Panc1 (cell line): ENCODE data around the gene GARIN5B. TPM values are rescaled to one million over a fixed set of nuclear protein-coding genes. Genes with fewer than 3 reads are reported as not detected.

ENCODE experiments used
- ATAC-seq: fragments of 200-7000 bp; cut with Tn5 transposase; 2 replicates; pipeline ENCODE4 v1.9.1; 2020; ENCODE audit warnings: mild to moderate bottlenecking, moderate library complexity
- BruUV-seq: library from RNA; stranded (reverse); fragments of 400-500 nt; replicated peaks from 2 replicates; lab custom pipeline; 2021; lab: Mats Ljungman, UMichigan
- CTCF ChIA-PET: fragments of 300-600 bp; sonication (Branson Sonifier 250); formaldehyde crosslinking; loops from one replicate; lab custom pipeline; 2022; ENCODE audit warnings: antibody characterized with exemption; lab: Charles Lee
- POLR2A ChIA-PET: fragments of 300-600 bp; sonication (Branson Sonifier 250); formaldehyde crosslinking; loops from one replicate; lab custom pipeline; 2022; ENCODE audit warnings: antibody characterized with exemption; lab: Charles Lee
- DNase-seq: peaks from one replicate; pipeline ENCODE4 v3.0.0-alpha.2; 2010; ENCODE audit warnings: low read depth, low spot score
- H3K27ac ChIP-seq: 2 replicates; pipeline ENCODE4 v1.5.1; 2011; ENCODE audit warnings: mild to moderate bottlenecking, low read length, inconsistent platforms
- H3K27me3 ChIP-seq: fragments of 200-500 bp; sonication (Bioruptor generic); 2 replicates; pipeline ENCODE4 v1.6.0; 2014; ENCODE audit warnings: low read length, inconsistent platforms; ENCODE audit not compliant: control insufficient read depth, insufficient read depth
- H3K36me3 ChIP-seq: fragments of 200-500 bp; sonication (Bioruptor generic); 2 replicates; pipeline ENCODE4 v1.5.1; 2014; ENCODE audit warnings: inconsistent platforms, mild to moderate bottlenecking, low read length, moderate library complexity; ENCODE audit not compliant: control insufficient read depth, insufficient read depth
- H3K4me1 ChIP-seq: 2 replicates; pipeline ENCODE4 v1.5.1; 2011; ENCODE audit warnings: inconsistent platforms, mild to moderate bottlenecking, low read length, moderate library complexity; ENCODE audit not compliant: control insufficient read depth, insufficient read depth
- H3K4me3 ChIP-seq, 2 experiments: 2 replicates each; pipeline ENCODE4 v1.5.1; 2011 to 2012; ENCODE audit warnings: low read depth in 2 of 2, low read length in 2 of 2, mild to moderate bottlenecking in 2 of 2, inconsistent platforms in 1 of 2, moderate library complexity in 1 of 2
- H3K9me3 ChIP-seq: fragments of 200-500 bp; sonication (Bioruptor generic); 2 replicates; pipeline ENCODE4 v1.5.1; 2014; ENCODE audit warnings: low read depth, mild to moderate bottlenecking, inconsistent platforms, low read length, moderate library complexity; ENCODE audit not compliant: control insufficient read depth, insufficient read depth
- POLR2AphosphoS5 ChIP-seq: IDR thresholded peaks from 2 replicates; pipeline ENCODE4 v1.6.1; 2012; ENCODE audit warnings: mild to moderate bottlenecking, low read depth, low read length, moderate library complexity
- SIN3A ChIP-seq: IDR thresholded peaks from 2 replicates; pipeline ENCODE4 v1.6.1; 2012; ENCODE audit warnings: low read depth, mild to moderate bottlenecking, low read length, moderate library complexity, borderline replicate concordance; ENCODE audit not compliant: insufficient read depth
- TCF7L2 ChIP-seq: IDR thresholded peaks from 2 replicates; pipeline ENCODE4 v1.6.1; 2011; ENCODE audit warnings: mild to moderate bottlenecking, low read depth, low read length, inconsistent platforms
- in situ Hi-C: cut with HindIII; loops from 2 replicates; pipeline ENCODE4 v1.10.0; 2016; ENCODE audit warnings: low sequenced_read_pairs, low pct_unique_long_range_greater_than_20kb
- intact Hi-C: fragments of 100-400 bp; cut with micrococcal nuclease; formaldehyde crosslinking; loops from one replicate; pipeline ENCODE4 v1.10.0; 2022; ENCODE audit not compliant: unreplicated experiment
- total RNA-seq: library from RNA; stranded (reverse); gene quantifications from one replicate; pipeline ENCODE4 v1.2.1, GENCODE V29; 2021; ENCODE audit not compliant: unreplicated experiment
- TF ChIP-seq, protein P1 (sequence below), 2 experiments: IDR thresholded peaks; 2 replicates each; pipeline ENCODE4 v1.6.1; 2011 to 2012; ENCODE audit warnings: low read depth in 2 of 2, control low read depth in 1 of 2, low read length in 1 of 2, mild to moderate bottlenecking in 1 of 2, moderate library complexity in 1 of 2; ENCODE audit not compliant: insufficient read depth in 1 of 2
- TF ChIP-seq, protein P2 (sequence below): fragments of 450-650 bp; IDR thresholded peaks from 2 replicates; pipeline ENCODE4 v1.5.1; 2017; ENCODE audit warnings: mild to moderate bottlenecking

Gene GARIN5B
- total RNA-seq, 1 experiment from 2014 or later, result not detected

DNA sequence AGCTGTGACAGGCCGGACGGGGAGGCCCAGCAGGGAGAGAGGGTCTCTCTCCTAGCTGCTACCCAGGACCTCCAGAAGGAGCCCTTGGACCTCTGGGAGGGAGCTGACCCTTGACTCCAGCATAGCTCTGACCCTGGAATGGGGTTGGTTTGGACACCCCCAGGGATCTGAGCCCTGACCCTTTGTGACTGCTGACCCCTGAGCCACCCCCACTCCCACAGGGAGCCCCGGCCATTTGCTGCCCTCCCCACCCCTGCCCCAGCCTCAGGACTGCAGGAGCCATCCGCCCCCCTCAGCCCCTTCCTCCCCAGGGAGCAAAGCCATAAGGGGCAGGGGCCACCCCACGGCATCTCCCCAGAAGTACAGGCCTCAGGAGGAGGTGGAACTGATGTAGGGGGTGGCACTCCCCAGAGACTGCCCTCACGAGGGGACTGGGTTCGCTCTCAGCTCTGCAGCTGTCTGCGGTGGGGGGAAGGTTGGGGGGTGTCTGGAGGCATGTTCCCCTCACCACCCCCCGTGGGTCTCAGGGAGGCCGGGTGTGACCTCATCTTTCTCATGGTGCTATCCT lies 15.5 kb downstream of the GARIN5B start:
- Histone ChIP-seq H3K4me3 (no peak overlapping the region), H3K27me3 (no peaks in the 10 kb centered on the region), H3K4me1 (peaks cover 11% of the 10 kb centered on the region), H3K36me3 (no peaks in the 10 kb centered on the region), H3K27ac (no peak overlapping the region), H3K9me3 (no peaks in the 10 kb centered on the region)
- in situ Hi-C loops, result no loop called here
- intact Hi-C loops, result no loop called here
- BruUV-seq, result no TSS peak
- TF ChIP-seq SIN3A, result no peak
- no peak for TF ChIP-seq POLR2AphosphoS5
- TF ChIP-seq, protein P1, sequence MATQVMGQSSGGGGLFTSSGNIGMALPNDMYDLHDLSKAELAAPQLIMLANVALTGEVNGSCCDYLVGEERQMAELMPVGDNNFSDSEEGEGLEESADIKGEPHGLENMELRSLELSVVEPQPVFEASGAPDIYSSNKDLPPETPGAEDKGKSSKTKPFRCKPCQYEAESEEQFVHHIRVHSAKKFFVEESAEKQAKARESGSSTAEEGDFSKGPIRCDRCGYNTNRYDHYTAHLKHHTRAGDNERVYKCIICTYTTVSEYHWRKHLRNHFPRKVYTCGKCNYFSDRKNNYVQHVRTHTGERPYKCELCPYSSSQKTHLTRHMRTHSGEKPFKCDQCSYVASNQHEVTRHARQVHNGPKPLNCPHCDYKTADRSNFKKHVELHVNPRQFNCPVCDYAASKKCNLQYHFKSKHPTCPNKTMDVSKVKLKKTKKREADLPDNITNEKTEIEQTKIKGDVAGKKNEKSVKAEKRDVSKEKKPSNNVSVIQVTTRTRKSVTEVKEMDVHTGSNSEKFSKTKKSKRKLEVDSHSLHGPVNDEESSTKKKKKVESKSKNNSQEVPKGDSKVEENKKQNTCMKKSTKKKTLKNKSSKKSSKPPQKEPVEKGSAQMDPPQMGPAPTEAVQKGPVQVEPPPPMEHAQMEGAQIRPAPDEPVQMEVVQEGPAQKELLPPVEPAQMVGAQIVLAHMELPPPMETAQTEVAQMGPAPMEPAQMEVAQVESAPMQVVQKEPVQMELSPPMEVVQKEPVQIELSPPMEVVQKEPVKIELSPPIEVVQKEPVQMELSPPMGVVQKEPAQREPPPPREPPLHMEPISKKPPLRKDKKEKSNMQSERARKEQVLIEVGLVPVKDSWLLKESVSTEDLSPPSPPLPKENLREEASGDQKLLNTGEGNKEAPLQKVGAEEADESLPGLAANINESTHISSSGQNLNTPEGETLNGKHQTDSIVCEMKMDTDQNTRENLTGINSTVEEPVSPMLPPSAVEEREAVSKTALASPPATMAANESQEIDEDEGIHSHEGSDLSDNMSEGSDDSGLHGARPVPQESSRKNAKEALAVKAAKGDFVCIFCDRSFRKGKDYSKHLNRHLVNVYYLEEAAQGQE (IDR thresholded peaks at IDR 0.05; ENCODE audit: insufficient read depth in 1 of 2, low read depth in 2 of 2, low read length in 1 of 2), result no peak
- TF ChIP-seq, protein P2, sequence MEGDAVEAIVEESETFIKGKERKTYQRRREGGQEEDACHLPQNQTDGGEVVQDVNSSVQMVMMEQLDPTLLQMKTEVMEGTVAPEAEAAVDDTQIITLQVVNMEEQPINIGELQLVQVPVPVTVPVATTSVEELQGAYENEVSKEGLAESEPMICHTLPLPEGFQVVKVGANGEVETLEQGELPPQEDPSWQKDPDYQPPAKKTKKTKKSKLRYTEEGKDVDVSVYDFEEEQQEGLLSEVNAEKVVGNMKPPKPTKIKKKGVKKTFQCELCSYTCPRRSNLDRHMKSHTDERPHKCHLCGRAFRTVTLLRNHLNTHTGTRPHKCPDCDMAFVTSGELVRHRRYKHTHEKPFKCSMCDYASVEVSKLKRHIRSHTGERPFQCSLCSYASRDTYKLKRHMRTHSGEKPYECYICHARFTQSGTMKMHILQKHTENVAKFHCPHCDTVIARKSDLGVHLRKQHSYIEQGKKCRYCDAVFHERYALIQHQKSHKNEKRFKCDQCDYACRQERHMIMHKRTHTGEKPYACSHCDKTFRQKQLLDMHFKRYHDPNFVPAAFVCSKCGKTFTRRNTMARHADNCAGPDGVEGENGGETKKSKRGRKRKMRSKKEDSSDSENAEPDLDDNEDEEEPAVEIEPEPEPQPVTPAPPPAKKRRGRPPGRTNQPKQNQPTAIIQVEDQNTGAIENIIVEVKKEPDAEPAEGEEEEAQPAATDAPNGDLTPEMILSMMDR, result no peak
- TF ChIP-seq TCF7L2, result no peak
- ChIA-PET CTCF (interaction anchor here (0.5 to 1.7 kb wide), 2 partner anchors 13 to 46 kb away, joined by 6 to 7 read pairs; no protein-coding TSS in a partner anchor), POLR2A (interaction anchor here (0.5 to 2.3 kb wide), 2 partner anchors 8 to 918 kb away, joined by 6 to 24 read pairs; partner anchors contain the start of gene KMT5C)
- DNase-seq (no peak), ATAC-seq (no peak)

DNA sequence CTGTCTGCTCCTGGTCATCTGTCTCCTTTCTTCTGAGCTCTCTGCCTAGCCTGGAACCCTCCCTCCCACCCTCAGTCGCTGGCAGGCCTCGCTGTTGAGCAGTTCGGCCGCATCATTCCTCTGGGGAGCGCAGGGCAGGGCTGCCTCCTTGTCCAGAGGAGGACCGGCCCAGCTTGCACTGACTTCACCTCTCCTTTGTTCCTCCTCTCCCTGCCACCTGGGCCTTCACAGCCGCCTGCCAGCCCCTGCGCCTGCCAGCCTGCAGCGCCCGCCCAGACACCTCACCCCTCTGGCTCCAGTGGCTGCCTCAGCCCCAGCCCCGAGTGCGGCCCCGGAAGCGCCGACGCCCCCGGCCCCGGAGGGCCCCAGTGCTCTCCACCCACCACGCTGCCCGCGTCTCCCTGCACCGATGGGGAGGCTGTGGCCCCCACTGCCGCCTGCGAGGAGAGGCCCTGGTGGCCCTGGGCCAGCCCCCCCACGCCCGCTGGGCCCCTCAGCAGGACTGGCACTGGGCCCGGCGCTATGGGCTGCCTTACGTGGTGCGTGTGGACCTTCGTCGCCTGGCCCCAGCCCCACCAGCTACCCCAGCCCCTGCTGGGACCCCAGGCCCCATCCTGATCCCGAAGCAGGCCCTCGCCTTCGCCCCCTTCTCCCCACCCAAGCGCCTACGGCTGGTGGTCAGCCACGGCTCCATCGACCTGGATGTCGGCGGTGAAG lies 16.2 kb downstream of the GARIN5B start:
- ChIA-PET CTCF (interaction anchor here (0.6 kb wide), 1 partner anchor 121 kb away, joined by 4 read pairs; no protein-coding TSS in a partner anchor), POLR2A (interaction anchor here (0.7 kb wide), 1 partner anchor 16 kb away, joined by 15 read pairs; no protein-coding TSS in a partner anchor)
- no peaks in the 10 kb centered on the region for H3K27me3 ChIP-seq
- in situ Hi-C loops, result no loop called here
- peaks cover 11% of the 10 kb centered on the region for H3K4me1 ChIP-seq
- H3K4me3 ChIP-seq, result no peak overlapping the region
- DNase-seq (no peak), ATAC-seq (0 out of 2 replicates have a peak, but pooled peaks have one; percentile 12)
- no peaks in the 10 kb centered on the region for H3K36me3 ChIP-seq
- no TSS peak for BruUV-seq
- TF ChIP-seq POLR2AphosphoS5 (no peak), TCF7L2 (no peak), SIN3A (no peak)
- TF ChIP-seq, protein P1 (IDR thresholded peaks at IDR 0.05; ENCODE audit: insufficient read depth in 1 of 2, low read depth in 2 of 2, low read length in 1 of 2), result no peak
- TF ChIP-seq, protein P2, result no peak
- intact Hi-C loops, result no loop called here
- H3K27ac ChIP-seq, result no peak overlapping the region
- H3K9me3 ChIP-seq, result no peaks in the 10 kb centered on the region
